ENCODE results near the gene APC2. TPM values are rescaled to one million over a fixed set of nuclear protein-coding genes. Genes with fewer than 3 reads are reported as not detected.
"Not testable (repeated sequence)": the region's sequence is repeated elsewhere in the genome, so short reads cannot be mapped to it uniquely, and the experiment has no call there.

Gene APC2
- total and polyA plus RNA-seq, 4 donors = 46.3 to 190 (median 125) TPM

GRCh38 chr19:1438035-1438932 is 11.6 kb upstream of the APC2 start, which contains the start of gene RPS15:
Gene RPS15 (plus strand): TSS chr19:1438396. CDS start chr19:1438426, 30 bp downstream.
- H3K4me3 ChIP-seq (ENCODE audit: low read depth, low read length) = peak within 1 kb of the TSS; percentile 96
- H3K4me1 ChIP-seq (ENCODE audit: control insufficient read depth, insufficient read depth, low read length) = peaks cover 22% of the 10 kb centered on the region
- no peaks in the 10 kb centered on the region for H3K27me3 ChIP-seq (ENCODE audit: control insufficient read depth, insufficient read depth, low read length)
- peak; percentile 86 to 98 (median 93) for DNase-seq (ENCODE audit: low read depth in 4 of 6, low spot score in 6 of 6)
- peak within 1 kb of the TSS; percentile 90 for H3K27ac ChIP-seq (ENCODE audit: low read depth, low read length)
- peaks cover 74% of the 10 kb centered on the region for H3K36me3 ChIP-seq (ENCODE audit: control insufficient read depth, insufficient read depth, low read length)
- under 1% methylated on average over 100 of the region's 100 CpGs for WGBS (ENCODE audit: insufficient coverage)
- H3K9me3 ChIP-seq (ENCODE audit: control insufficient read depth, insufficient read depth, low read length) = no peaks in the 10 kb centered on the region

GRCh38 chr19:1438933-1439354 is 11.0 kb upstream of the APC2 start:
- Histone ChIP-seq H3K4me3 (ENCODE audit: low read depth, low read length) (peak overlapping the region; percentile 96), H3K36me3 (ENCODE audit: control insufficient read depth, insufficient read depth, low read length) (peaks cover 74% of the 10 kb centered on the region), H3K9me3 (ENCODE audit: control insufficient read depth, insufficient read depth, low read length) (no peaks in the 10 kb centered on the region), H3K27ac (ENCODE audit: low read depth, low read length) (peak overlapping the region; percentile 90), H3K4me1 (ENCODE audit: control insufficient read depth, insufficient read depth, low read length) (peaks cover 22% of the 10 kb centered on the region), H3K27me3 (ENCODE audit: control insufficient read depth, insufficient read depth, low read length) (no peaks in the 10 kb centered on the region)
- WGBS (ENCODE audit: insufficient coverage) = 0% methylated on average over 22 of the region's 26 CpGs
- peak in 1 of 6 donors; percentile 28 for DNase-seq (ENCODE audit: low read depth in 4 of 6, low spot score in 6 of 6)

- DNase-seq (ENCODE audit: low read depth in 4 of 6, low spot score in 6 of 6); H3K27me3 ChIP-seq (ENCODE audit: control insufficient read depth, insufficient read depth, low read length); H3K9me3 ChIP-seq (ENCODE audit: control insufficient read depth, insufficient read depth, low read length); H3K27ac ChIP-seq (ENCODE audit: low read depth, low read length): not testable (repeated sequence)
- 82% methylated on average over 50 of the region's 57 CpGs for WGBS (ENCODE audit: insufficient coverage)
- Histone ChIP-seq H3K4me1 (ENCODE audit: control insufficient read depth, insufficient read depth, low read length) (peaks cover 29% of the 10 kb centered on the region), H3K4me3 (ENCODE audit: low read depth, low read length) (peak overlapping the region; percentile 96), H3K36me3 (ENCODE audit: control insufficient read depth, insufficient read depth, low read length) (peaks cover 66% of the 10 kb centered on the region)
Observed at GRCh38 chr19:1439525-1440417, 10.2 kb upstream of the APC2 start.

- DNase-seq (ENCODE audit: low read depth in 4 of 6, low spot score in 6 of 6) = no peak
- peaks cover 35% of the 10 kb centered on the region for H3K4me1 ChIP-seq (ENCODE audit: control insufficient read depth, insufficient read depth, low read length)
- WGBS (ENCODE audit: insufficient coverage) = 86% methylated on average over 13 of the region's 15 CpGs
- no peak overlapping the region for H3K27ac ChIP-seq (ENCODE audit: low read depth, low read length)
- H3K9me3 ChIP-seq (ENCODE audit: control insufficient read depth, insufficient read depth, low read length) = no peaks in the 10 kb centered on the region
- H3K36me3 ChIP-seq (ENCODE audit: control insufficient read depth, insufficient read depth, low read length) = peaks cover 61% of the 10 kb centered on the region
- H3K27me3 ChIP-seq (ENCODE audit: control insufficient read depth, insufficient read depth, low read length) = no peaks in the 10 kb centered on the region
- H3K4me3 ChIP-seq (ENCODE audit: low read depth, low read length) = no peak overlapping the region
Observed at GRCh38 chr19:1440418-1440801, 9.5 kb upstream of the APC2 start.

- no peaks in the 10 kb centered on the region for H3K9me3 ChIP-seq (ENCODE audit: control insufficient read depth, insufficient read depth, low read length)
- peaks cover 55% of the 10 kb centered on the region for H3K36me3 ChIP-seq (ENCODE audit: control insufficient read depth, insufficient read depth, low read length)
- WGBS (ENCODE audit: insufficient coverage) = 88% methylated on average over 9 of the region's 9 CpGs
- peaks cover 40% of the 10 kb centered on the region for H3K4me1 ChIP-seq (ENCODE audit: control insufficient read depth, insufficient read depth, low read length)
- H3K27ac ChIP-seq (ENCODE audit: low read depth, low read length) = no peak overlapping the region
- DNase-seq (ENCODE audit: low read depth in 4 of 6, low spot score in 6 of 6) = no peak
- no peaks in the 10 kb centered on the region for H3K27me3 ChIP-seq (ENCODE audit: control insufficient read depth, insufficient read depth, low read length)
- H3K4me3 ChIP-seq (ENCODE audit: low read depth, low read length) = no peak overlapping the region
Observed at GRCh38 chr19:1441022-1441426, 8.9 kb upstream of the APC2 start.

DNA sequence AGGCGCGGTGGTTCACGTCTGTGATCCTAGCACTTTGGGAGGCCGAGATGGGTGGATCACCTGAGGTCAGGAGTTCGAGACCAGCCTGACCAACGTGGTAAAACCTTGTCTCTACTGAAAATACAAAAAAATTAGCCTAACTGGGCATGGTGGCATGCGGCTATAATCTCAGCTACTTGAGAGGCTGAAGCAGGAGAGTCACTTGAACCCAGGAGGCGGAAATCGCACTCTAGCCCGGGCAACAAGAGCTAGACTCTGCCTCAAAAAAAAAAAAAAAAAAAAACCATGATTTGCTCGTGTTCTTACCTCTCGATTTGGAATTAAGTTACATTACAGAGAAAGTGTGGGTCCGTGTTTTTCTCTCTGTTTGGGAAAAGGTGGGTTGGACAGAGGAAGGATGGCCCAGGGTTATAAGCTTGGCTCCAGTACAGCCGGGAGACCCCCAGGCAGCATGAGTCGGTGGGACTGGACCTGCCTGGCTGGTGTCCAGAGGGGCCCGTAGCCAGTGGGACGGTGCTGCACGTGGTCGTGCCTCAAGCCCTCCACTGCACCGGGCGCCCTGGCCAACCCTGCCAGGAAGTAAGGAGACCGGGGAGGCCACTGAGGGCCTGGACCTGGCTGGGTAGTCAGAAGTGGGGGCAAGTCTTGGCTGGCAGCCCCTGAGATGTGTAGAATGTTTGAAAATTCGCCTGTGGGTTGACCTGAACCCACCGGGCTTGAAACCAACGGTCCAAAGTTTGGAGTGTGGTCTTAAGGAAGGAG is 8.1 kb upstream of the APC2 start:
- 82% methylated on average over 17 of the region's 25 CpGs for WGBS (ENCODE audit: insufficient coverage)
- no peak overlapping the region for H3K27ac ChIP-seq (ENCODE audit: low read depth, low read length)
- H3K4me1 ChIP-seq (ENCODE audit: control insufficient read depth, insufficient read depth, low read length) = peaks cover 43% of the 10 kb centered on the region
- DNase-seq (ENCODE audit: low read depth in 4 of 6, low spot score in 6 of 6) = no peak
- H3K27me3 ChIP-seq (ENCODE audit: control insufficient read depth, insufficient read depth, low read length) = no peaks in the 10 kb centered on the region
- peaks cover 48% of the 10 kb centered on the region for H3K36me3 ChIP-seq (ENCODE audit: control insufficient read depth, insufficient read depth, low read length)
- no peak overlapping the region for H3K4me3 ChIP-seq (ENCODE audit: low read depth, low read length)
- H3K9me3 ChIP-seq (ENCODE audit: control insufficient read depth, insufficient read depth, low read length) = no peaks in the 10 kb centered on the region

GRCh38 chr19:1445185-1445931 is 4.6 kb upstream of the APC2 start:
- whole genome bisulfite sequencing (ENCODE audit: insufficient coverage) = under 1% methylated on average over 67 of the region's 70 CpGs
- Histone ChIP-seq H3K36me3 (ENCODE audit: control insufficient read depth, insufficient read depth, low read length) (peaks cover 38% of the 10 kb centered on the region), H3K27ac (ENCODE audit: low read depth, low read length) (peak overlapping the region; percentile 79), H3K4me1 (ENCODE audit: control insufficient read depth, insufficient read depth, low read length) (peaks cover 58% of the 10 kb centered on the region), H3K27me3 (ENCODE audit: control insufficient read depth, insufficient read depth, low read length) (no peaks in the 10 kb centered on the region), H3K9me3 (ENCODE audit: control insufficient read depth, insufficient read depth, low read length) (no peaks in the 10 kb centered on the region), H3K4me3 (ENCODE audit: low read depth, low read length) (peak overlapping the region; percentile 41)
- DNase-seq (ENCODE audit: low read depth in 4 of 6, low spot score in 6 of 6) = peak in 2 of 6 donors; percentile 89 to 92

DNA sequence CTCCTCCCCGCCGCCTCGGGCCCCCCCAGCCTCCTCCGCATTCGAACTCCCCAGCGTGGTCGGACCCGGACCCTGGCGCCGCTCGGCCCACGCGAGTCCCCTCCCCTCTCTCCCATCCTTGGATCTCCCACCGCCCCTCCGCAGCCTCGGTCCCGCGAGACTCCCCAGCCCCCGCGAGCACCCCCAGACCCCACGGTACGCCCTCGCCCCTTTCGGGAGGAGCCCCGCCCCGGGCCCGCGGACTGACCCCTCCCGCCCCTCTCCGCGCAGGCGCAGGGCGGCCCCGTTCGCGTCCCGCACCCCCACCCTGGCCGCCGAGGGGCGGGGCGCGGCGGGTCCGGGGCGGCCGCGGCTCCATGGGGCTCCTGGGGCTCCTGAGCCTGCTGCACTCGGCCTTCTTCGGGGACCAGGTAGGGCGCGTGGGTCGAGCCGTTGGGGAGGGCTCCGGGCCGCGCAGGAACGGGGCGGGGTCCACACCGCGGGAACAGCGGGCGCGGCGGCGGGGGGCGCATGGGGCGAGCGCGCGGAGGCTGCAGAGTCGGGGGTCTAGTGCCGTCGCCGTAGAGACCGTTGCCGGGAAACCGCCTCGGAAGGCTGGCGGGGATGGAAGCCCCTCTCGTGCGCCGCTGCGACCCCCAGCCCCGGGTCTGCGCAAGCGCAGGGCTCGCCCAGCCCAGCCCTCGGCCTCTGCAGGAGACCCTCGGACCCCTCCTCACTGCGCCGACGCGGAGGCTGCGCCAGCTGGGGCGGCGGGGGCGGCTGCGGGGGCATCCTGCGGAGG is 3.8 kb upstream of the APC2 start:
- Histone ChIP-seq H3K27me3 (ENCODE audit: control insufficient read depth, insufficient read depth, low read length) (no peaks in the 10 kb centered on the region), H3K27ac (ENCODE audit: low read depth, low read length) (peak overlapping the region; percentile 79)
- WGBS (ENCODE audit: insufficient coverage) = under 1% methylated on average over 99 of the region's 99 CpGs

More for the DNA sequence above, 3.8 kb upstream of the APC2 start:
- H3K4me1 ChIP-seq (ENCODE audit: control insufficient read depth, insufficient read depth, low read length) = peaks cover 59% of the 10 kb centered on the region
- no peaks in the 10 kb centered on the region for H3K9me3 ChIP-seq (ENCODE audit: control insufficient read depth, insufficient read depth, low read length)
- peak overlapping the region; percentile 43 for H3K4me3 ChIP-seq (ENCODE audit: low read depth, low read length)
- peaks cover 30% of the 10 kb centered on the region for H3K36me3 ChIP-seq (ENCODE audit: control insufficient read depth, insufficient read depth, low read length)
- DNase-seq (ENCODE audit: low read depth in 4 of 6, low spot score in 6 of 6) = peak in 4 of 6 donors; percentile 75 to 98 (median 88)
